GM23338 (cell line): Measurements from ENCODE around the gene HTR4. TPM values are rescaled to one million over a fixed set of nuclear protein-coding genes. Genes with fewer than 3 reads are reported as not detected.

Source experiments
- ATAC-seq: fragments of 200-7000 bp; cut with Tn5 transposase; 3 replicates; pipeline ENCODE4 v1.9.1; 2020
- DNase-seq: peaks from one replicate; pipeline ENCODE4 v3.0.0-alpha.2; 2015; ENCODE audit warnings: low spot score
- H2AFZ ChIP-seq: fragments of 200-600 bp; sonication (generic); 2 replicates; pipeline ENCODE4 v1.8.0; 2016; ENCODE audit warnings: antibody characterized with exemption, mild to moderate bottlenecking, moderate library complexity
- H3F3A ChIP-seq: fragments of 200-600 bp; sonication (generic); replicated peaks from 2 replicates; pipeline ENCODE4 v1.8.0; 2017; ENCODE audit warnings: antibody characterized with exemption, mixed run types, low read depth
- H3K27ac ChIP-seq: fragments of 200-600 bp; sonication (generic); 2 replicates; pipeline ENCODE4 v1.6.1; 2016; ENCODE audit warnings: low read depth
- H3K27me3 ChIP-seq: fragments of 200-600 bp; sonication (generic); 2 replicates; pipeline ENCODE4 v1.8.0; 2016; ENCODE audit warnings: mild to moderate bottlenecking, mixed run types, moderate library complexity; ENCODE audit not compliant: insufficient read depth
- H3K36me3 ChIP-seq: fragments of 200-600 bp; sonication (generic); 2 replicates; pipeline ENCODE4 v1.8.0; 2016; ENCODE audit warnings: mild to moderate bottlenecking; ENCODE audit not compliant: insufficient read depth
- H3K4me1 ChIP-seq: fragments of 200-600 bp; sonication (generic); 2 replicates; pipeline ENCODE4 v1.8.0; 2016; ENCODE audit warnings: mild to moderate bottlenecking, moderate library complexity; ENCODE audit not compliant: insufficient read depth
- H3K4me2 ChIP-seq: fragments of 200-600 bp; sonication (generic); 2 replicates; pipeline ENCODE4 v1.7.1; 2017; ENCODE audit warnings: mixed run types
- H3K4me3 ChIP-seq: fragments of 200-600 bp; sonication (generic); 2 replicates; pipeline ENCODE4 v1.6.1; 2016; ENCODE audit warnings: mixed run types
- H3K79me2 ChIP-seq: fragments of 200-600 bp; sonication (generic); replicated peaks from 2 replicates; pipeline ENCODE4 v1.8.0; 2017; ENCODE audit warnings: mild to moderate bottlenecking; ENCODE audit not compliant: insufficient read depth
- H3K9me2 ChIP-seq: fragments of 200-600 bp; sonication (generic); 2 replicates; pipeline ENCODE4 v1.8.0; 2017; ENCODE audit not compliant: insufficient read depth
- H4K20me1 ChIP-seq: fragments of 200-600 bp; sonication (generic); replicated peaks from 2 replicates; pipeline ENCODE4 v1.8.0; 2017; ENCODE audit warnings: mild to moderate bottlenecking; ENCODE audit not compliant: insufficient read depth
- H3K27ac Mint-ChIP-seq: 2 replicates; pipeline ENCODE4 v1.8.0; 2020; ENCODE audit warnings: inconsistent platforms, mild to moderate bottlenecking, moderate library complexity, mixed read lengths
- H3K27me3 Mint-ChIP-seq: 3 replicates; pipeline ENCODE4 v1.8.0; 2022; ENCODE audit warnings: low read depth, mild to moderate bottlenecking, moderate library complexity, mixed read lengths, inconsistent platforms; ENCODE audit not compliant: insufficient read depth, poor library complexity
- H3K36me3 Mint-ChIP-seq: 3 replicates; pipeline ENCODE4 v1.8.0; 2021; ENCODE audit warnings: low read depth, mild to moderate bottlenecking, inconsistent platforms, moderate library complexity, mixed read lengths
- H3K4me1 Mint-ChIP-seq: 3 replicates; pipeline ENCODE4 v1.8.0; 2020; ENCODE audit warnings: mild to moderate bottlenecking, inconsistent platforms, mixed read lengths
- H3K4me3 Mint-ChIP-seq: 3 replicates; pipeline ENCODE4 v1.8.0; 2021; ENCODE audit warnings: moderate library complexity, mild to moderate bottlenecking, inconsistent platforms, mixed read lengths
- H3K9me3 Mint-ChIP-seq: 3 replicates; pipeline ENCODE4 v1.8.0; 2020; ENCODE audit warnings: moderate library complexity, mild to moderate bottlenecking, inconsistent platforms, mixed read lengths
- CREB1 ChIP-seq: fragments of 250-450 bp; sonication (Bioruptor Pico); IDR thresholded peaks from 2 replicates; pipeline ENCODE4 v1.5.0; 2020; ENCODE audit warnings: low read depth, mild to moderate bottlenecking, moderate library complexity
- CTCF ChIP-seq, 2 experiments: fragments of 200-600 bp in 1 of 2; sonication (generic) in 1 of 2; conservative IDR thresholded peaks; 2 replicates each; pipeline versions ENCODE4 v1.5.1 to v1.6.1; 2016 to 2017; ENCODE audit warnings: antibody characterized with exemption in 2 of 2, low read depth in 2 of 2, mild to moderate bottlenecking in 2 of 2, moderate library complexity in 1 of 2
- EZH2 ChIP-seq: fragments of 200-600 bp; sonication (generic); IDR thresholded peaks from one replicate; pipeline ENCODE4 v1.8.0; 2017; ENCODE audit warnings: antibody characterized with exemption, mild to moderate bottlenecking, low read depth; ENCODE audit not compliant: unreplicated experiment
- EZH2phosphoT487 ChIP-seq: fragments of 200-600 bp; sonication (generic); IDR thresholded peaks from one replicate; pipeline ENCODE4 v1.8.1; 2018; ENCODE audit warnings: antibody characterized with exemption; ENCODE audit not compliant: unreplicated experiment
- JUNB ChIP-seq: IDR thresholded peaks from one replicate; pipeline ENCODE4 v1.6.1; 2016; ENCODE audit warnings: antibody characterized with exemption; ENCODE audit not compliant: unreplicated experiment
- NANOG ChIP-seq: IDR thresholded peaks from 2 replicates; pipeline ENCODE4 v1.6.1; 2016; ENCODE audit warnings: antibody characterized with exemption, borderline replicate concordance
- POLR2AphosphoS5 ChIP-seq: IDR thresholded peaks from 2 replicates; pipeline ENCODE4 v1.6.1; 2016; ENCODE audit warnings: antibody characterized with exemption, low read depth
- STAT1 ChIP-seq: IDR thresholded peaks from one replicate; pipeline ENCODE4 v1.6.1; 2016; ENCODE audit warnings: antibody characterized with exemption; ENCODE audit not compliant: unreplicated experiment
- ZNF114 ChIP-seq: fragments of 250-450 bp; sonication (Bioruptor Pico); IDR thresholded peaks from 2 replicates; pipeline ENCODE4 v1.5.0; 2020; ENCODE audit warnings: mild to moderate bottlenecking, moderate library complexity
- ZNF331 ChIP-seq: fragments of 250-450 bp; sonication (Bioruptor Pico); IDR thresholded peaks from 2 replicates; pipeline ENCODE4 v1.5.0; 2020; ENCODE audit warnings: low read depth, mild to moderate bottlenecking, moderate library complexity
- ZNF462 ChIP-seq: fragments of 250-450 bp; sonication (Bioruptor Pico); IDR thresholded peaks from 2 replicates; pipeline ENCODE4 v1.5.0; 2020; ENCODE audit warnings: mild to moderate bottlenecking, moderate library complexity
- polyA plus RNA-seq: library from polyadenylated mRNA; unstranded; fragments of >200 nt; fragmentation: Nextera tagmentation; extraction: Ambion mirVana; gene quantifications from 2 replicates; pipeline ENCODE4 v1.2.1, GENCODE V29; 2016
- total RNA-seq: library from RNA; depleted of rRNA; stranded (reverse); fragments of >200 nt; shearing (Covaris generic); gene quantifications from 2 replicates; pipeline ENCODE4 v1.2.3, GENCODE V29; 2014
- TF ChIP-seq, protein P1 (sequence below): IDR thresholded peaks from 2 replicates; pipeline ENCODE4 v1.6.1; 2016; ENCODE audit warnings: antibody characterized with exemption
- TF ChIP-seq, protein P2 (sequence below): IDR thresholded peaks from one replicate; pipeline ENCODE4 v1.6.1; 2018; ENCODE audit warnings: antibody characterized with exemption; ENCODE audit not compliant: unreplicated experiment

HTR4 gene
- total and polyA plus RNA-seq, 2 experiments from 2014 or later: 0.10 TPM; not detected in 1

DNA sequence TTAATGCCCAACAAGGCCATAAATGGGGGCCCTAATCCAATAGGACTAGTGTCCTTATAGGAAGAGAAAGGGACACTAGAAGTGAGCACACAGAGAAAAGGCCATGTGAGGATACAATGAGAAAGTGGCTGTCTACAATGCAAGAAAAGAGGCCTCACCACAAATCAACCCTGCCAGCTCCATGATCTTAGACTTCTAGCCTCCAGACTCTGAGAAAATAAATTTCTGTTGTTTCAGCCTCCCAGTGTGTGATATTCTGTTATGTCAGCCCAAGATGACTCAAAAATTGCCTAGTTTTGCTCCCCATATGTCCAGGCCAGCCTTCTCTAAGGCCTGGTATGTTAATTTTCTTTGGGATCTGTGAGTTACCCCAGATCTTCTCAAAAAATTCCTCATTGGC is 32.3 kb upstream of the HTR4 start:
- DNase-seq: no peak
- Histone ChIP-seq H2AFZ (no peak overlapping the region), H4K20me1 (no peaks in the 10 kb centered on the region), H3K4me2 (no peak overlapping the region), H3K36me3 (no peaks in the 10 kb centered on the region), H3F3A (no peaks in the 10 kb centered on the region), H3K27ac (no peak overlapping the region), H3K9me2 (no peaks in the 10 kb centered on the region), H3K4me1 (no peaks in the 10 kb centered on the region), H3K4me3 (no peak overlapping the region), H3K27me3 (no peaks in the 10 kb centered on the region), H3K79me2 (no peaks in the 10 kb centered on the region)
- Mint-ChIP-seq H3K36me3 (no peaks in the 10 kb centered on the region), H3K27me3 (peaks cover 5% of the 10 kb centered on the region), H3K4me3 (no peak overlapping the region), H3K9me3 (peaks cover 5% of the 10 kb centered on the region; the same call in 2 of the 3 replicates), H3K4me1 (peaks cover 4% of the 10 kb centered on the region; the same call in 2 of the 3 replicates), H3K27ac (no peak overlapping the region)
- no peak for ATAC-seq
- TF ChIP-seq, protein P1, sequence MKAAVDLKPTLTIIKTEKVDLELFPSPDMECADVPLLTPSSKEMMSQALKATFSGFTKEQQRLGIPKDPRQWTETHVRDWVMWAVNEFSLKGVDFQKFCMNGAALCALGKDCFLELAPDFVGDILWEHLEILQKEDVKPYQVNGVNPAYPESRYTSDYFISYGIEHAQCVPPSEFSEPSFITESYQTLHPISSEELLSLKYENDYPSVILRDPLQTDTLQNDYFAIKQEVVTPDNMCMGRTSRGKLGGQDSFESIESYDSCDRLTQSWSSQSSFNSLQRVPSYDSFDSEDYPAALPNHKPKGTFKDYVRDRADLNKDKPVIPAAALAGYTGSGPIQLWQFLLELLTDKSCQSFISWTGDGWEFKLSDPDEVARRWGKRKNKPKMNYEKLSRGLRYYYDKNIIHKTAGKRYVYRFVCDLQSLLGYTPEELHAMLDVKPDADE: no peak
- TF ChIP-seq ZNF331 (CRISPR knock-in tag) (no peak), ZNF462 (CRISPR knock-in tag) (no peak), EZH2phosphoT487 (no peak), JUNB (no peak), CTCF (conservative IDR thresholded peaks at IDR 0.05; ENCODE audit: low read depth in 2 of 2) (no peak), EZH2 (no peak), NANOG (no peak), POLR2AphosphoS5 (no peak), CREB1 (CRISPR knock-in tag) (no peak), STAT1 (no peak), ZNF114 (CRISPR knock-in tag) (no peak)
- TF ChIP-seq, protein P2, sequence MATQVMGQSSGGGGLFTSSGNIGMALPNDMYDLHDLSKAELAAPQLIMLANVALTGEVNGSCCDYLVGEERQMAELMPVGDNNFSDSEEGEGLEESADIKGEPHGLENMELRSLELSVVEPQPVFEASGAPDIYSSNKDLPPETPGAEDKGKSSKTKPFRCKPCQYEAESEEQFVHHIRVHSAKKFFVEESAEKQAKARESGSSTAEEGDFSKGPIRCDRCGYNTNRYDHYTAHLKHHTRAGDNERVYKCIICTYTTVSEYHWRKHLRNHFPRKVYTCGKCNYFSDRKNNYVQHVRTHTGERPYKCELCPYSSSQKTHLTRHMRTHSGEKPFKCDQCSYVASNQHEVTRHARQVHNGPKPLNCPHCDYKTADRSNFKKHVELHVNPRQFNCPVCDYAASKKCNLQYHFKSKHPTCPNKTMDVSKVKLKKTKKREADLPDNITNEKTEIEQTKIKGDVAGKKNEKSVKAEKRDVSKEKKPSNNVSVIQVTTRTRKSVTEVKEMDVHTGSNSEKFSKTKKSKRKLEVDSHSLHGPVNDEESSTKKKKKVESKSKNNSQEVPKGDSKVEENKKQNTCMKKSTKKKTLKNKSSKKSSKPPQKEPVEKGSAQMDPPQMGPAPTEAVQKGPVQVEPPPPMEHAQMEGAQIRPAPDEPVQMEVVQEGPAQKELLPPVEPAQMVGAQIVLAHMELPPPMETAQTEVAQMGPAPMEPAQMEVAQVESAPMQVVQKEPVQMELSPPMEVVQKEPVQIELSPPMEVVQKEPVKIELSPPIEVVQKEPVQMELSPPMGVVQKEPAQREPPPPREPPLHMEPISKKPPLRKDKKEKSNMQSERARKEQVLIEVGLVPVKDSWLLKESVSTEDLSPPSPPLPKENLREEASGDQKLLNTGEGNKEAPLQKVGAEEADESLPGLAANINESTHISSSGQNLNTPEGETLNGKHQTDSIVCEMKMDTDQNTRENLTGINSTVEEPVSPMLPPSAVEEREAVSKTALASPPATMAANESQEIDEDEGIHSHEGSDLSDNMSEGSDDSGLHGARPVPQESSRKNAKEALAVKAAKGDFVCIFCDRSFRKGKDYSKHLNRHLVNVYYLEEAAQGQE: no peak
